GM19438 (cell line): ENCODE results near the gene ZCCHC8.
A peak's percentile ranks its signal among the peaks of the same experiment; 100 is the strongest.

Experiments used
- ATAC-seq: cut with Tn5 transposase; IDR thresholded peaks from one replicate; pipeline ENCODE4 v1.9.1; 2021; ENCODE audit warnings: low read depth; ENCODE audit not compliant: unreplicated experiment

Gene ZCCHC8

GRCh38 chr12:122500685-122501488, at the start of gene ZCCHC8:
ZCCHC8 (minus strand) TSS chr12:122500932; CDS start chr12:122500840, 92 bp downstream.
- peak; percentile 83 for ATAC-seq

DNA sequence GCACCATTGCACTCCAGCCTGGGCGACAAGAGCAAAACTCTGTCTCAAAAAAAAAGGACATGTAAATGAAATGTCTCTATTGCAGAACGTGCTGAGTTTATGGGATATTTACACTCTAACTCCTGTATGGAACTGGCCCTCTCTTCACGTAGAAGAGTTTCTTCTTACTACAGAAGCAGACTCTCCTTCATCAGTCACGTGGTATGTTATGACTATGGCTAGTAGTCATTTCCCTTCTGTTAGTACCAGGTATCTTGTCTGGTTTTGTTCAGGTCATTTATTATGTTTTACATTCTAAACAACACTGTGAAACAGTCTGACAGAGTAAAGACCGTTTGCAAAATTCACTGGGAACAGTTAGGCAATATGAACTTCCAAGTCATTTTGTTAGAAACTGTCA, 46.6 kb upstream of the ZCCHC8 start:
- no peak for ATAC-seq

DNA sequence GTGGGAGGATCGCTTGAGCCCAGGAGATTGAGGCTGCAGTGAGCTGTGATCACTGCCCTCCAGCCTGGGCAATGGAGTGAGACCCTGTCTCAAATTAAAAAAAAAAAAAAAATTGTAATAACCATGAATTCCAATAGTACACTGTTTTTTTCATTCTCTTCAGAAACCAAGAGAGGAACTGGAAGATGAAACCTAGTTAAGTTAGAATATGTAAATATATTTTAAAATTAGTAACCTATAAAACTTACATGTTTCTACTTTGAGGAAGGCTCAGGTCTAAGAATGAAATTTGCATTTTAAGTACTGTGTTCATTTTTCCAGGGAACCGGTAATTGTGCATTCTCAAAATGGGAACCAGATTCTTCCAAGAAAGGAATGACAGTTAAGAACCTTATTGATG, 45.1 kb upstream of the ZCCHC8 start:
- ATAC-seq: no peak

DNA sequence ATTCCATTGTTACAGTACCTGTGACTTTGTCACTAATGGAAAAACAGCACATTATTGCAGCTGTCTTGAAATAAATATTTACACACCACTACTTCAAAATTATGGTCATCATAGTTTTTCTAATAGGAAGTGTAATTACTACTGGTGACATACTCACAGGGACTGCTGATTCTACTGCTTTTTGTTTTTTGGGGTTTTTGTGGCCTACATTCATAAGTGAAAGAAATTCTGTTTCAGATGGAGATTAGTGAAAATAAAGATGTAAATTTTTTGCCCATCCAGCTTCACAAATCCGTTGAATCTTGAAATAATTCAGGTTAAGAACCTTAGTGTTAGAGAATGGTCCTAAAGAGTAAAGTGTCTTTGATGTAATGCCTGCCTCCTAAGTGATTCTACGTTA, 43.8 kb upstream of the ZCCHC8 start:
- no peak for ATAC-seq

GRCh38 chr12:122538496-122538895, 37.8 kb upstream of the ZCCHC8 start:
- no peak for ATAC-seq

GRCh38 chr12:122537021-122537420, 36.3 kb upstream of the ZCCHC8 start:
- no peak for ATAC-seq

DNA sequence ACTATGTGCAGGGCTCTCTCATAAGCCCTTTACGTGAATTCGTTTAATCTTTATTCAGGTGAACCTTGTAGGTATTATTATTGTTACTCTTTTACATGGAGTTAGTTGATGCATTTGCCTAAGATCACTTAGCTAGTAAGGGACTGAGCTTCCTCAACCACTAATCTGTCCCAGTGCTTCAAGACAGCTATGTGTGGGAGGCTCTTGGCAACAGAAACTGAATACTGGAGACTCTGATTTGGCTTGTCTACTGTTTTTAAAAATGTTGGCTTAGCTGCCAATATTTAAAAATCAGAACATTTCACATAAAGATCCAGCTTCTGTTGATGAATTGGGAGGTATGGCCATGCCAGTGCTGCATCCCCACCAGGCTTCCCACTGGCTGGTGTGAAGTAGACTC, 33.1 kb upstream of the ZCCHC8 start:
- ATAC-seq: no peak

DNA sequence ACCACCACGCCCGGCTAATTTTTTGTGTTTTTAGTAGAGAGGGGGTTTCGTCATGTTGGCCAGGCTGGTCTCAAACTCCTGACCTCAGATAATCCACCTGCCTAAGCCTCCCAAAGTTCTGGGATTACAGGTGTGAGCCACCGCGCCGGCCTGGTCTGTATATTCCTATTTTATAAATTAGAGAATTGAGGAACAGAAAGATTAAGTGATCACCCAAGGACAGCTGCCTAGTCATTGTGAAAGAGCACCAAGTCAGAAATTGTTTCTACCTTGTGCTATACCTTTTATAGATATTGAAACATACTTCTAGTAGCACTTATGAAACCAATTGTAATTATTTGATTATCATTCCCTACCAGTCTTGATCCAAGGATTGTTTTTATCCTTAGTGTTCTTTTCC, 28.3 kb upstream of the ZCCHC8 start:
- ATAC-seq: no peak

- no peak for ATAC-seq
Measured at GRCh38 chr12:122528582-122528981, 27.9 kb upstream of the ZCCHC8 start.

DNA sequence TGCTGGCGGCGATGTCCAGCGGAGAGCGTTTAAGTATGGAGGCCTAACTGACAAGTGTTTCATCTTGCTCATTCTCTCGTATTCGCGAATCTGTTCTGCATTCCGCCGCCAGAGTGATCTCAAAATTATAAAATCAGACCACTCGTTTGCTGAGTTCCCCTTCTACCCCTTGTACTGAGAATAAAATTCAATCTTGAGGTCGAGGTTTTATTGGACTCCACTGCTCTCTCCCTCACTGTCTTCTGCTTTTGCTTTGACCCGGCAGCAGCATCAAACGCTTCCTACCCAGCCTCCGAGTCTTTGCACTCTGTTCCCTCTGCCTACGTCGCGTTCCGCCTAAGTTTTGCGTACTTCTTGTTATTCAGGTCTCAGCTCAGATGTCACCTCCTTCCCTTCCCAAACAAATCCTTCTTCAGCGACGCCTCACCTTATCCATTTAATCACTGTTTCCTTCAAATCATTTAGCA, 26.8 kb upstream of the ZCCHC8 start:
- peak; percentile 3 for ATAC-seq

DNA sequence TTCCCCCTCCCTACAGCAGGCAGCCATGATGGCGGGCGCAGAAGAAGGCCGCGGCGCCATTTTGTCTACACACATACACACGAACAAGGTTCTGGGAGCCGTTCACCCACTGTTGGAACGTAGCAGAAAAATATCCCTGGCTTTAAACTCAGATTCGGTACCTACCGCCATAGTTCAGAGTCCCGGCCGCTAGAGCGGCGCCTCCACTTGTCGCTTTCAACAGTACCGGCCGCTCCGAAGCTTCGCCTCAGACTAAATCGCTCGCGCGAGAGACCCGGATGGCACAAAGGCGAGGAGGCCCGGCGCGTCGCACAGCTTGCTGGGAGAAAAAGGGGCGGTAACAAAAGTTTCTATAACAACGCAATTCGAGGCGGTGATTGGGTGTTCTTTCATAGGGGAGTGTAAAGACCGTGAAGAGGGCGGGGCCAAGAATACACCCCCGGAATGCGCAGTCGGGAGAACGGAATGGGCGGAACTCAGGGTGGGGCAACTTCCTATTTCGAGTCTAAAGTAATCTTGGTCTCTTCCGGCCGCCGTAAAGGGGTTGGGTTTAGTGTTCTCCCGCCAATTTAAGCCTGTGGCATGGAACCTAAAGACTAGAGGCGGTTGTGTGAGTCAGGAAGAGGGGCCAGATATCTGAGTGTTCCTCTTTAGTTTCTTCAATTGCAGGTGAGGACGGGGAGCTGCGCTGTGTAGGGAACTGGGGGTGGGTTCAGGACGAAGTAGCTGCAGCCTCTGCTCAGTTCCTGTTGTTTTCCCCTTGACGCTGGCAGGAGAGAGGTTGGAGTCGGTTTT, 26.1 kb upstream of the ZCCHC8 start, which contains the start of the genes KNTC1 and RSRC2:
KNTC1 (plus strand) TSS at position 567 of the 795 bp plus-strand sequence. CDS start 2,815 bp downstream, outside the sequence.
RSRC2 (minus strand) TSS at position 254 of the 795 bp plus-strand sequence; CDS start at position 171, 83 bp downstream.
- peak; percentile 93 for ATAC-seq

DNA sequence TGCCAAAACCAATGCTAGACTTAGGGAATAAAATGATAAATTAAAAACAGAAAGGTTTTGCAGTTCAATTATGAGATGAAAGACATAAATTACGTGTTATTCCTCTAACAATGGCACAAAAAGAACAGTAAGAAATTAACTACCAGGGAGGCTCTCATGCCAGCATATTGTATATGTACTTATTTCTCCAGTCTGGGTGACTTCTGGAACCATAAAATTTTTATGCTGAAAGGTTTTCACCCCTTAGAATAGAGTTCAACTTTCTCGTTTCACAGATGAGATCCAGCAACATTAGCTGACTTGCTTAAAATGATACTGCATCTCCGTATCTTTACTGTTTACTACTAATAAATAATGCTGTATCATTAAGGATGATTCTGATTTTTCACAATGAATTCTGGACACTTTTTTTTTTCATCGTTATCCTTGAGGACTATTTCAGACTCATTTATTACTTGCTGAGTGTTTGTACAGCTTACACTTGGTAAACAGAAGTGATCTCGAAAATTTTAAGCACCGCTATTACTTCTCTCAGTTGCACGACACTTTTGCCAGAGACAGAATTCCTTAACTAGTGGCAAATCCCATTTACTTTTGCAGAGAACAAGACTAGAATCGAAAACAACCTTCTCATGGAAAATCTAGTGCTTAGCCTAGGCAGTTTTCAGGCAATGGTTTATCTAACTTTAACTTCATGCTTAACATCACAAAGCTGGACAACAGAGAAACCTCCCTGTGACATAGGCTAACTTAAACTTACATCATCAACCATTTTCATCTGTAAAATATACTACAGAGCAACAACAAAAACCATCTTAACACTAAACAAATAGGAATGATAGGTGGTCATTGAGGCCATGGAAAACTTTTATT, 23.4 kb upstream of the ZCCHC8 start:
- no peak for ATAC-seq

DNA sequence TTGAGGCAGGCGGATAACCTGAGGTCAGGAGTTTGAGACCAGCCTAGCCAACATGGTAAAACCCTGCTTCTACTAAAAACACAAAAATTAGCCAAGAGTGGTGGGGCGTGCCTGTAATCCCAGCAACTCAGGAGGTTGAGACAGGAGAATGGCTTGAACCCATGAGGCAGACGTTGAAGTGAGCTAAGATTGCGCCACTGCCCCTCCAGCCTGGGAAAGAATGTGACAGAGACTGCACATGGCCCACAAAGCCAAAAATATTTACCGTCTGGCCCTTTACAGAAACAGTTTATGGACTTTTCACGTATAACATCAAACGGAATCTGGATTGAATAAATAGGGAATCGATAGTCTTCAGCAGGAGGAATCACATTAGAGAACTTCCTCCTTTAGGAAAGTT, 22.5 kb upstream of the ZCCHC8 start:
- ATAC-seq: no peak

- ATAC-seq: no peak
Measured at GRCh38 chr12:122520676-122521075, 19.9 kb upstream of the ZCCHC8 start.

- no peak for ATAC-seq
Measured at GRCh38 chr12:122519418-122519817, 18.7 kb upstream of the ZCCHC8 start.

DNA sequence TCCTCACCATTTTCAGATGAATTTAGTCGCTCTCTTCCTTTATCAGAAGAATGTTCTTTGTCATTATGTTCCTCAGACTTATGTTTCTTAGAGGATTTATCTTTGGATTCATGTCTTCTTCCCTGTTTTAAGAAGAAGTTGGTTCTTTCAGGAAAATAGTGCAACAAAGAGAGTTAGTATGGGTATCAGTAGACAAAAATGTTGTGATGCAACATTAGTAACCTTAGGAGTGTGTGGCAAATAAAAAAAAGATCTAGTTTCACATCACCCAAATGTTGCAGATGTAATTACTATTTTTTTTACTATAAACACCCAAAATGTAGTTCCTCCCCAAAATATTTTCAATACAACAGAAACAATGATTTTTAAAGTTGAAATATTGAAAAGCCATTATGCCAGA, 18.2 kb upstream of the ZCCHC8 start:
- ATAC-seq: no peak

- no peak for ATAC-seq
Measured at GRCh38 chr12:122517877-122518276, 17.1 kb upstream of the ZCCHC8 start.

- no peak for ATAC-seq
Measured at GRCh38 chr12:122516544-122517361, 16.0 kb upstream of the ZCCHC8 start.

- no peak for ATAC-seq
Measured at GRCh38 chr12:122515275-122515674, 14.5 kb upstream of the ZCCHC8 start.

DNA sequence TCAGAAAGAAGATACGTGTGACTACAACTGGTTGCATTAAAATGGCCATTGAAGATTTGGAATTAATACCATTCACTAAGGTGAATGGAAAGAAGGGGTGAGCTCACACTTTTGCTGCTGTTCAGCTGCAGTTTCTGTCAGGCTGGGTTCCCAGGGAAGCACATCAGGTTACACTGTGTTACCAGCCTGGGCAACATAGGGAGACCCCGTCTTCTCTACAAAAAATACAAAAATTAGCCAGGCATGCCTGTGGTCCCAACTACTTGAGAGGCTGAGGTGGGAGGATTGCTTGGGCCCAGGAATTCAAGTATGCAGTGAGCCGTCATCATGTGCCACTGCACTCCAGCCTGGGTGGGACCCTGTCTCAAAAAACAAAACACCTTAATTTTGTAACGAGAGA, 12.9 kb upstream of the ZCCHC8 start:
- no peak for ATAC-seq
